ENCODE data around the gene IL6ST. TPM values are rescaled to one million over a fixed set of nuclear protein-coding genes. Genes with fewer than 3 reads are reported as not detected.

IL6ST gene
- total RNA-seq, 1 experiment from 2014 or later, result 181 TPM

DNA sequence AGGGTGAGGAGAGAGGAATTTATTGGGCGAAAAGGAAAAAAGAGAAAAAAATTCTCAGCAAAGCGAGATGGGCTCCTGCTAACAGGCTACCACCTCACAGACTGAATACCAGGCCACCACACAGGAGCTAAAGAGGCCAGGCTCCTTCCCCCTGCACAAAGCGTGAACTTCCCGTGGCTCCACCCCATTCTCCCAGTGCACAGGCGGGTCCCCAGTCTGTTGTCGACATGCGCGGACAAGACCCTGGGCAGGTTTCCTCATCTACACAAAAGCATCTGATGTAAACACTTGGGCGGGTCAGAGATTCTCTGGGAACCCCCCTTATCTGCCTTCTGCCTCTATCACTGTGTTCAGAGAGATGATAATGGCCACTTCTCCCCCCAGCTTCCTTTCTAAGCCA is 109.4 kb downstream of the IL6ST start:
- no peak for DNase-seq (ENCODE audit: low read depth, low spot score)
- TF ChIP-seq SIN3A (IDR thresholded peaks at IDR 0.05; ENCODE audit: borderline replicate concordance, insufficient read depth, low read depth, low read length) (no peak), CTCF (IDR thresholded peaks at IDR 0.05) (no peak), POLR2AphosphoS5 (IDR thresholded peaks at IDR 0.05; ENCODE audit: low read depth, low read length) (no peak), TCF7L2 (IDR thresholded peaks at IDR 0.05; ENCODE audit: low read depth, low read length) (no peak), REST (IDR thresholded peaks at IDR 0.05; ENCODE audit: insufficient read depth in 1 of 2, low read depth in 2 of 2, low read length in 1 of 2) (no peak)
- no peaks in the 10 kb centered on the region for H3K9me3 ChIP-seq (ENCODE audit: control insufficient read depth, insufficient read depth, low read depth, low read length)
- ChIA-PET POLR2A (no interaction called here), CTCF (no interaction called here)
- H3K27ac ChIP-seq (ENCODE audit: low read length), result no peak overlapping the region
- in situ Hi-C loops (cut with HindIII; ENCODE audit: low pct_unique_long_range_greater_than_20kb, low sequenced_read_pairs) (no loop called here), intact Hi-C loops (cut with micrococcal nuclease; ENCODE audit: unreplicated experiment) (no loop called here)
- H3K27me3 ChIP-seq (ENCODE audit: control insufficient read depth, insufficient read depth, low read length), result no peaks in the 10 kb centered on the region
- no peaks in the 10 kb centered on the region for H3K36me3 ChIP-seq (ENCODE audit: control insufficient read depth, insufficient read depth, low read length)
- no peak overlapping the region for H3K4me3 ChIP-seq (ENCODE audit: low read depth in 2 of 2, low read length in 2 of 2)
- no TSS peak for BruUV-seq (replicated peaks)
- no peak for ATAC-seq
- no peaks in the 10 kb centered on the region for H3K4me1 ChIP-seq (ENCODE audit: control insufficient read depth, insufficient read depth, low read length)

Other genes with a start within 250 kb of the IL6ST start
- gene IL31RA, start 143.6 kb downstream of the IL6ST start, total RNA-seq (2021; ENCODE audit: unreplicated experiment), result 3.1 TPM
- gene ANKRD55, start 238.4 kb upstream of the IL6ST start, total RNA-seq (2021; ENCODE audit: unreplicated experiment), result not detected

Measured in Panc1 (cell line).